NCI-H146 treated with DMSO at 0.1 percent for 48 hours (cell line): ENCODE results near the gene SULT1C2.

Source experiments
- DNase-seq: peaks from one replicate; lab custom pipeline; 2025; ENCODE audit not compliant: unreplicated experiment; lab: John Stamatoyannopoulos, UW

The SULT1C2 gene

DNA sequence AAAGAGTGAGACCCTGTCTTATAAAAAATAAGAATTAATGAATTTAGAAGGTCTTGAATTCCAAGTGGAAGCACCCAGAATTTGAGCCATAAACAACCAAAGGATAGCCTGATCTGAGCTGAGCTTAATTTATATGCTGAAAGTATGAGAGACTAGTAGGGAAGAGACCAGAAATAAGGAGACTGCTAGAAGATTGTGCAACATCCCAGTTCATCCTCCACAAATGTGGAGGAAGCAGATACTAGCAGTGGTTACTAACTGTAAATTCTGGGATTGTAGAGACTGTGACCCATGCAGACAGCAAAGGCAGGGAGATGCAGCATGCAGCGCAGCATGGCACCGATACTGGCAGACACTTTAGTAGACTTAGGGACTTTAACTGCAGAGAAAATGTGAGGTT, 1.5 kb upstream of the SULT1C2 start:
- no peak for DNase-seq

DNA sequence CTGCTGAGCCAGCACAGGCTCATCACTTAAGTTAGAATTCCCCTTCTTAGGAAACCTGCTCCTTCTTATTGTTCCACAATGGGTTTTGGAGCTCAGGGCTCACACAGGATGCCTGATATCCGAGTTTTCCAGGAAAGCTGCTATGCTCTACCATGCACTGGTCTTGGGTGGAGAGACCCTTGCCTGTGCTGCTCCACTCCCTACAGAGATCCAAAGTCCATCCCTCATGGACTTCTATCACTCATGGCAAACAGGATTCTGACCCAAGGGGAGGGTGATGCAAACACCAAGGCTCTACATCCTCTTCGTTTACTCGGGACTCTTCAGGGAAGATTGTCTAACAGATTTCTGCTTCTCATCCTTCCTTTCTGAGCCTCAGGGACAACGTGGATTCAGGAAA, 5.2 kb downstream of the SULT1C2 start:
- DNase-seq: no peak

DNA sequence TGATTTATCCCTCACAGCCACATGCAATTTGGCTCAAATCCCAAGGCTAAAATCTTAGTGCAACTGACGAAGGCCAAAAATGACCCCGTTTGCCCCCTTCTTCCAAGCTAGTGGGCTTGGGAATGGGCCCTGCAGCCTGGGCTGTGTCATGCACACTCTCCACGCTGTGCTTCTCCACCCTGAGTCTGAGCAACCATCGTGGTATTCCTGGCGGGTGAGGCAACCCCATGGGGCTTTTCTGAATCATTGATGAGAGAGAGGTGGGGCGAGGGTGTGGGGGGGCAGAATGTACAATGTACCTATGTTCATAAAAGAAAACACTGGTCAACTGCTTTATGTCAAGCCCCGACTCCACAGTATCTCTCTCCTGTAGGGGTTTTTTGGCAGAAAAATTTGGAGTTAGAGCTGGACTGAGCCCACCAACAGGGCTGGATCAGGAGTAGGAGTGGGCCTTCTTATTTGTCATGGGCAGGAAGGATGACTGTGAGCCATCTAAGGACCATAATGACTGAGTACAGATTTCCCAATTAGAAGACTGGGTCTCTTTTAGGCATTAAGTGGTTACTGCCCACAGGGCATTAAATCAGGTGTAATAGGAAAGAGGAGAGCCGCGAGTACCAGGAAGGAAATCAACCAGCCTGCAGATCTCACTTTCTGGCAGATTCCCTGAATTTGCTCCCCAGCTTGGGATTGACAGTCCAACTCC, 8.9 kb downstream of the SULT1C2 start:
- DNase-seq: no peak

DNA sequence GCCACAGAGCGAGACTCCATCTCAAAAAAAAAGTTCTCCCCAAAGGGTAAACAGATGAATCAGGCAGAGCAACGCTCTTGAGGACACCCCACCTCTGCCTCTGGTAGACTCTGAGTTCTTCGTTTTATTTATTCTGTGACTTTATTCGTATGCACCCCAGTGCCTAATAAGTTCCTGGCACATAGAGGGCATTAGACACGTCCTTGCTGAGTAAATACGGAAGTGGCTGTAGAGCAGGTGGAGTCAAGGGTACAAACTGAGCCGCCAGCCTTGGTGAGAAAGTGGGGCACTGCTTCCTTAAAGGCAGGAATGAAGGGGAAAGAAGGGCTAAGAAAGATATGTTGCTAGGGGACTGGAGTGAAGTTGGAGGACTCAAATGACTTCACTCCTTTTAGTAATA, 12.9 kb downstream of the SULT1C2 start:
- DNase-seq: no peak

DNA sequence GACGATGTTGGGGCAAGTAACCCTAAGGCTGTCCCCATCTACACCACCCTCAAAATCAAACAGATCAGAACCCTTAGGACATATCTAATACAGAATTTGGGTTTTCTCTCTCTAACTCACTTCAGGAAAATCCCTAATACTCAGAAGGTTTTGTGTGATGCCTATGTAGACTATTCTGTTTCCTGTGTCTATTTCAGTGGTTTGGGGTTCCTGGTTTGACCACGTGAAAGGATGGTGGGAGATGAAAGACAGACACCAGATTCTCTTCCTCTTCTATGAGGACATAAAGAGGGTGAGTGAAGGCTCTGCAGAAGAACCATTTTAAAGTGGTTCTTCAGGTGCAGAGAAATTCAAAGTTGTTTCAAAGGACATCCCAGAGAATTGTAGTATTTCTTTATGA, 16.3 kb downstream of the SULT1C2 start:
- no peak for DNase-seq

DNA sequence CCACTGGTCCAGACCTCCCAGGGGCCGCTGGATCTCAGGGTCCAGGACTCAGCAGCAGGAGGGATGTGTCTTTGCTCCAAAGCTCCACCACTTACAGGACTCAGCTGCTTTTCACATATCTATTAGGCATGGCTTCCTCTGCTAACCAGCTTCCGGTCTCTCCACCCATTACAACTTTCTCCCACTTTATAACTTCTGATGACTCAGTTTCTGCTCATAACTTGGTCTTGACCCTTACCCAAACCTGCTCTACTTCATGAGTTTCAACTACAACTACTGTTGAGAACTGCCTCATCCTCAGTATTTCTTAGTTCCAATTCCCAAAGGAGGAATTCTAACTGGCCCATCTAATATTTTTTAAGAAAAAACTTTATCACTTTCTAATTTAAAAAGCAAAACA, 17.2 kb downstream of the SULT1C2 start:
- DNase-seq: no peak

DNA sequence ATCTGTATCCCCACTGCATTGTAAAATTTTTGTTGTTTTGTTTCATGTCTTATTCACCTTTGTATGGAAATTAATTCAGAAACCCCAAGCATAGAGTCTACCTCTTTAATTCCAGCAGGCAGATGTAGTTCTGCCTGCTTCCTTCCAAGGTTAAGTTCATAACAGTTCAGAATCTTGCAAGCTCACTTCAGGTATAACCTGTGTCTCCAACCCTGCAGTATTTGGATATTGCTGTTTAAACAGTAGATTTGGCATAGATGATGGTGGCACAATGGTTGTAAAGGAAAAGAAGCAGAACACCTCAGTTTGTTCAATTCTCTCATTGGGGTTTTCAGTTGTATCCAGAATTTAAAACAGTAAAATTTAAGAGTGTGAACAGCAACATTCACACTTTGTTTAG, 21.2 kb downstream of the SULT1C2 start:
- DNase-seq: no peak

DNA sequence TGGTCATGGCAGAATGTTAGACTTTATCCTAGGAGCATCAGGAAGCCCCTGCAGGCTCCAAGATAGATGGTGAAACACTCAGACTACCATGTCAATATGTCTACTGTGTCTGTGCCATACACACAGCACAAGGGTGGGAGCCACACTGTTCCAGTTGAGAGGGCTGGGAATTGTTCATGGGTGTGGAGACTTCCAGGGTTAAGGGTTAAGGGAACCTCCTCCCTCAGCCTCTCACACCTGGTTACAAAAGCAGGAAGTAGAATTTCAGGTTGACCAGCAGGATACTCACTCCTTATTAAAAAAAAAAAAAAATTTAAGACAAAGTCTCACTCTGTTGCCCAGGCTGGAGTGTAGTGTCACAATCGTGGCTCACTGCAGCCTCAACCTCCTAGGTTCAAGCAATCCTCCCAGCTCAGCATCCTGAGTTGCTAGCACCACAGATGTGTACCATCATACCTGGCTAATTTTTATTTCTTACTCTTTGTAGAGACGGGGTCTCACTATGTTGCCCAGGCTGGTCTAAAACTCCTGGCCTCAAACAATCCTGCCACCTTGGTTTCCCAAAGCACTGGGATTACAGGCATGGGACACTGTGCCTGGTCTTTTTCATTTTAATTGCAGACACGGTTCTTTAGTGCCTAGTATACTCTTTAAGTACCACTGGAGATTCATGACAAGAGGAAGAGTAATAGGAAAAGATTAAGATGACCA, 26.0 kb downstream of the SULT1C2 start:
- no peak for DNase-seq

DNA sequence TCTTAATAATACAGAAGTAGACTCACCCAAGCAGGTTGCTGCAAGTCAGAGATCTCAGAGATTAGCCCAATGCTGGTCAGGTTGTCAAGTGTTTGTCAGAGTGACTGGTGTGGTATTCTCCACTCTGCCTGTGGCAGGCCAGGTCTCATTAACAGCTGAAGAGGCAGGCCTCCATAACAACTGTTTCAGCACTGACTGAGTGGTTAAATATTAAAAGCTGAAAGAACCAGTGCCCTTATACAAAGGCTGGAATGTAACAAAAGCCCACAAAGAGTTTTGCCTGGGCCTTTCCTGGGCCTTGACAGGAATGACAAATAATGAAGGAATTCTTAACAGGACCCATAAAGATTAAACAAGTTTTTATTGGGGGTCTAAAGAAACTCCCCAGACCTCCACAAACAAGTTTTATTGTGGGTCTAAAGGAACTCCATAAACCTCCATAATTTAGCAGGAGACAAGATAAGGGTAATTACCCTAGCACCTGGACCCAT, 26.8 kb downstream of the SULT1C2 start:
- no peak for DNase-seq

DNA sequence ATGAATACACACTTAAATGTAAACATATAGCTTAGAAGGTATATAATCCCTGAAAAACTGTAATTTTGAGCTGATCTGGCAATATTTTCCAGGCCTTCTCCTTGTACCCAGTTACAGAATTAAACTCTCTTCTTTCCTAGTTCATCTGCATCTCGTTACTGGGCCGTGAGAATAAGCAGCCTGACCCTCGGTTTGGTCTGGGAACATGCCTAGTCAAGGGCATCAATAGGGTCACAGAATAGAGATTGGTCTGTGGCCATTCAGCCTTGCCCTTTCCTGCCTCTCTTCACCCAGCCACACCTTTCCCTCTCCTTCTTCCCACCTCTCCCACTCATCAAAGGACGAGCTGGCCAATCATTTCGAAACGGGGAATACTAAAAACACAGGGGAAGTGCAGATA, 27.3 kb downstream of the SULT1C2 start:
- no peak for DNase-seq

DNA sequence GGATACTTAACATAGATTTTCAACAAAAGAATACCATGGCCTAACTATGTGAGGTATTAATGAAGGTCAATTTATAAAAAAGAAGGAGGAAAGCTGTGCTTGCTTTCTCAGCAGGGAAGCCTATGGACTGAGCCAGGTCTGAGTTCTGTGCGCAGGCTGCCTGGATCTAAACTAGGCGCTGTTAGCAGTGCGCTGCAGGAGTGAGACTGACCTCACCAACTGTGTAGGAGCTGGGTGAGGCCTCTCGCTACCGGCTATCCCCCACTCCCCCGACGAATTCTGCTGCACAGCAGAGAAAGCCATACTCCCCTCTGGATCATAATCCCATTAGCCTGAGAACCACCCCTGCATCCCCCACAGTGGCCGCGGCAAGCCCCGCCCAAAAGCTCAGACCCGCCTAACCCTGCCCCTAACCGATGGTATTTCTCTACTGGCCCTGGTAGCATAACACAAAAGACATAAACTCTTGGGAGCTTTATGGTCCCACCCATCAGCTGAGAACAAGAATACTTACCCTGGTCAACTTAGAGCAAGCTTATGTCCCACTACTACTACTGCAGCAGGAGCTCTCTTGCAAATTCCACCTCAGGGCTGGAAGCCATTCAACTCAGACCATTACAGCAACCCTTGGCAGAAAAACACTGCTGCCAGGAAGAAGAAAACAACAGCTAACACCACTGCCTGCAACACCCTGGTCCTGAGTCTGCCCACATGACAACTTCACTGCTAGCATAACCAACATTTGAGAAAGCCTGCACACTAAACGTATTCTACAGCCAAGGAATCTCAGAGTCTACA, 28.0 kb downstream of the SULT1C2 start:
- peak; percentile 29 for DNase-seq

DNA sequence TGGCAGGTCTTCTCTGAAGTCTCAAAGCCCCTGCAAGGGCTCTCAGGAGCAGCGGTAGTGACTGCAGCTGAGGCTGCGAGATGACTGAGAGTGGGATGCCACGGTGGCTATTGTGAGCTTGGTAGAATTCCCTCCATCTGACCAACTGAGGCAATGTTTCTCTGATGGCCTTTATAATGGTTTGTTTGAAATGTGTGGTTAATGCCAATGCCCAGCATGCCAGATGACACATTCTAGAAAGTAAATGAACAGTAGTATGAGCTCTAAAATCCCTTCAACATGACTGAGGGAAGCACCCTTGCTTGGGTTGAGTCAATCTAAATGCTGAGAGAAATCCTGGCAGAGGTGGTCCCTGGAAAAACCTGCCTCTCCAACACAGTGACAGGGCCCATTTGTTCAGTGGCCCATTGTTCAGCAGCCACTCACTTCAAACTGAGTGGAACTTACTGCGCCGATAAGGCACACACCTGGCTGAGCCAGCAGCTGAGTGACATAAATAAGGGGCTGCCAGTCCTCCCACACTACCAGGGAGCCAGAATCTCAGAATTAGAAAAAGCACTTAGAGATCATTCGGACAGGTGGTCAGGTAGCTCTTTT, 31.7 kb downstream of the SULT1C2 start:
- no peak for DNase-seq

DNA sequence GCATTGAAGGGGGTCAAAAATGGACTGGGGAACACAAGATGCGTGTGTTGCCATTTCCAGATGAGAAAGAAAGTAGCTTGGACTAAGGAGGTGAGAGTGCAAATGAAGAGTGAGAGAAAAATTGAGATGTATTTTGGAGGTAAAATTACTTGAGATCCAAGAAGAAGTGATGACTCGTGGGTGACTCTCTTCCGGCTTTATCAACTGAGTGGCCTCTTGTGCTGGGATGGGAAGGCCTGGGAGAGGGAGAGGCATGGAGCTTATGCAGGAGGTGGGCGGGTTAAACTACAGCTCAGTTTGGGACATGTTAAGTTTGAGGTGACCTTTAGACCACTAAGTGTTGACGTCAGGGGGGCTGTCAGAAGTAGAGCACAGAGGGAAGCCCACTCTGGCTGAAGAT, 34.9 kb downstream of the SULT1C2 start:
- no peak for DNase-seq

DNA sequence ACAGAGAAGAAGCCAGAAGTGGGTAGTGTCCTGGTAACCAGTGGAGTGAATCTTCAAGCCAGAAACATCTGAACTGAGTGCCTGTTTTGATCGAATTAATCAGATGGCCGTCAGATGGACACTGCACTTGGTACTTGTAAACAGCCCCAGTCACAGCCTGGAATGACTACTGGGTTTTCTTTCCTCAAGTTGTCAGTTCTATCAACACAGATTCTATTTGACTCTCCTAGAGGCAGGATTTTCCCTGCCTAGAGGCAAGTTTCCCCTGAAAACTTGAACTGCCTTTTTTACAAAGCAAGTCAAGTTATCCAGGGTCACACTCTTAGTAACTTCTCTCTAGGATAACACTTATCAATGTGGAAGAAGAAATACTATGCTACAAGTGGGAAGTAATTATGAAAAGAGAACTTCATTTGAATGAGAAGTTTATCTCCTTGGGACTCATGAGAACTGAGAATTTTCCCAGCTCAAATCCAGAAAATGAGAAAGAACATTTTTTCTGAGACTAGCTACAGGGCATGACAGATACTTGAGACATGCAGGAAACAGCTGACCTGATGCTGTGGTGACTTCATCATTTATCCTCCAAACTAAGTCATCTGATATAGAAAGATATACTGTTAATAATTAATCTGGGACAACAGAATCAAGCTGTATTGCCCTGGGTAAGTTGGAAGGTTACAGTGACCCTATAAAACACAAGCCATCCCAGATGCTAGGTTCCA, 36.0 kb downstream of the SULT1C2 start:
- no peak for DNase-seq

DNA sequence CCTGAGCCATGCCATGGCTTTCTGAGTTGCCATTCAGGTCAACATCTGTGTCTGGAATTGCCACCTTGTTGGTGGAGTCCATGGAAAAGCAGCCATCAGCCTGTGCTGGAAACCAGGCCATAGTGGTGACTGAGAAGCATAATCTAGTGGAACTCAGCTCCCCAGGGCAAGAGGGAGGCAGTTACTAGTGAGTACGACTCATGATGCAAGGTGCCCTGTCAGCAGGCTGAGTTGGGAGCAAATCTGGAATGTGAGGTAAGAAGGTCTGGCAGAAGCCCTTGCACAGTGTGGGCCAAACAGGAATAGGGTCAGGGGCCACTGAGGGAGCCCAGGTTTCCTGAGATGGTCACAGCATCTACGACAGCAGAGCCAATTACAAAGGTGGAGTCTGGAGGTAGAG, 37.1 kb downstream of the SULT1C2 start:
- no peak for DNase-seq

DNA sequence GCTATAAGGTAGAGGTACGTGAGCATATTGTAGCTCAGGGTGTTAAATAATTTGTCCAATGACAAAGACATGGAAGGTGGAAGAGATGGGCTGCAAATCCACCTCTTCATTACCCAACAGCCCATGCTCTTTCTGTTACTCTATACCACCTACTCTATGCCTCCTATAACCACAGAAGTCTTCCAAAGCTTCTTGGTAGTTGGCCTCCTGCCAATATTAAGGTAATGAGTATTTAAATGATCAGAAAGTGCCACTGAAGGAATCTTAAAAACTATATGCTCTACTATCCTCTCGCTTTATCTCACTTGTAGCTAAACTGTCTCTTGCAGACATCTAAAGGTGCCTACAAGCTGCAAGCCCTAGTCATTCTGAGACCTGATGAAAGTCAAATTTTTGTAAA, 41.1 kb downstream of the SULT1C2 start:
- no peak for DNase-seq

DNA sequence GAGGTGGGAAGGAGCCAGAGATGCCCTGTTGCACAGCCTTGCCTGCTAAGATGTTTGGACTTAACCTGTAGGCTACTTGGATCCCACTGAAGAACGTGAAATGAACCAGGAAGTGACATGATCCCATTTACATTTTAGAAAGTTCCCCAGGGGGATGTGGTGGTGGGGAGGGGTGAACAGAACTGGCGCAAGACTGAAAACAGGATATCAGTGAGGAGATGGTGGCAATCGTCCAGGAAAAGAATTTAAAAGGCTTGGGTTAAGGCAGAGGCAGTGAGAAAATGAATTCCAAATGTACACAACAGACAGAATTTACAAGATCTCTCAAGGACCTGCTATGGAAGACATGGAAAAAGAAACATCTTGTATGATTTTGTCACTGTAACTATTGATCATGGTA, 42.3 kb downstream of the SULT1C2 start:
- no peak for DNase-seq

DNA sequence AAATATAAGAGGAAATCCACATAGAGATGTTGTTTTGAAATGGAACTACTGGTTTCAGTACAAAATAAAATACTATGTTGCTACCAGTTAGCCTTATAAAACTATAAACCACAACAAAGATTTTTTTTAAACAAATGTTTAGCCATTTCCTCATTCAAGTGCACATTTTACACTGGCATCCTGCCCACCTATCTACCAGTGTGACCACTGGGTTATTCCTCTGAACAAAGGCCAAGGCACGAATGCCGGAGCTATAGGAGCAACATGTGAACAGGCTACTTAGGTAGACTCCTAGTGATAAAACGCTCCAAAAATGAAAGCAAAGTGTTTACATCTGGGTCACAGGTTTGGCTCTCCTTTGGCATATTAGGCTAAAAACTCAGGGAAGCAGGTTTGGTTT, 57.3 kb downstream of the SULT1C2 start:
- DNase-seq: no peak

DNA sequence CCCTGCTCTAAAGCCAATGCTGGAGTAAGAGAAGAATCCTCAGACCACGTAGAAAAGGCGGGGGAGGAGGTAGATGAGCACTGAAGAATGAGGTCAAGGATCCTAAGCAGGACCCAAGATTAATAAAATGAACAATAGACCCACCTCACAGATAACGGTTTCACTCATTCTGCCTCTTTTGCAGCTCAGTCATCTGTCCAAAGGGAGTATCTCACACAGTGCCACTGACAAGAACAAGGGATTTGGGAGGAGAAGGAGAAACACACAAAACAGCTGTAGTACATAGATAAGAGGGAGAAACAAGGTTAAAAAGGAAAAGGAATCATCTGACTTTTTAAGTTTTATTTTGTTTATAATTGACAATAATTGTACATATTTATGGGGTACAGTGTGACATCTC, 58.1 kb downstream of the SULT1C2 start:
- no peak for DNase-seq

DNA sequence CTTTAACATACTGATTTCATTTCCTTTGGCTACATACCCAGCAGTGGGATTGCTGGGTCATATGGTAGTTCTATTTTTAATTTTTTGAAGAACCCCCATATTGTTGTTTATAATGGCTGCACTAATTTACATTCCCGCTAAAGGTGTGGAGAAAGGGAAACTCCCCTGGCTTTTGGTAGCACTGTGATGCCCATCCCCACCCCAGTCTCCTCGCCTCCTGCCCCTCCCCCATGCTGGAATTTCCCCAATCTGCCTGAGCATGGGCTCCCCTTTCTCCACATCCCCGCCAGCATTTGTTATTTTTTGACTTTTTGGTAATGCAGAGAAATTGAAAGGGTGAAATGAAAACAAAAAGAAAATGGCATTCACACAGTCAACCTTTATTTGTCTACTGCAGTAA, 59.1 kb downstream of the SULT1C2 start:
- no peak for DNase-seq
